ENCODE results near the gene POLA2. TPM values are rescaled to one million over a fixed set of nuclear protein-coding genes. Genes with fewer than 3 reads are reported as not detected.
A peak's percentile ranks its signal among the peaks of the same experiment; 100 is the strongest.

POLA2 gene
- total and polyA plus RNA-seq, 9 of the 15 experiments (the other 6 are each of a cell fraction or from before 2014, with no cell fraction given), result 2.7 to 134 (median 44.4) TPM

- TF ChIP-seq ZNF609 (CRISPR knock-in tag; IDR thresholded peaks at IDR 0.05; ENCODE audit: borderline replicate concordance), result no peak
- no peak for TF ChIP-seq ZNF407 (IDR thresholded peaks at IDR 0.05; ENCODE audit: low read depth)
- TF ChIP-seq ZNF592 (IDR thresholded peaks at IDR 0.05), result peak; percentile 78
- no peak for TF ChIP-seq ARID3B (CRISPR knock-in tag; IDR thresholded peaks at IDR 0.05; ENCODE audit: borderline replicate concordance)
- peak; percentile 100 for TF ChIP-seq NRF1 (conservative IDR thresholded peaks at IDR 0.05 in 1 of 2, IDR thresholded peaks at IDR 0.05 in 1 of 2)
- no peak for TF ChIP-seq U2AF1 (optimal IDR thresholded peaks at IDR 0.05; ENCODE audit: low read depth, low read length)
These were observed at the start of gene POLA2 (continued) for GRCh38 chr11:65261591-65262380.
